Globus pallidus (tissue), 1 donor: ENCODE measurements around the gene ATF7IP2.
"Not testable (repeated sequence)": the region's sequence is repeated elsewhere in the genome, so short reads cannot be mapped to it uniquely, and the experiment has no call there.

Experiments used
- DNase-seq: peaks from one replicate; pipeline ENCODE4 v3.0.0-alpha.2; 2015; ENCODE audit warnings: low spot score

ATF7IP2 gene

GRCh38 chr16:10373556-10373955 lies 12.3 kb upstream of the ATF7IP2 start:
- no peak for DNase-seq

- DNase-seq: no peak
Measured at GRCh38 chr16:10376229-10376628, 9.6 kb upstream of the ATF7IP2 start.

GRCh38 chr16:10383626-10384025 lies 2.2 kb upstream of the ATF7IP2 start:
- no peak for DNase-seq

- no peak for DNase-seq
Measured at GRCh38 chr16:10386517-10387100, 748 bp downstream of the ATF7IP2 start.

- no peak for DNase-seq
Measured at GRCh38 chr16:10387188-10387617, 1.3 kb downstream of the ATF7IP2 start.

GRCh38 chr16:10388988-10389387 lies 3.1 kb downstream of the ATF7IP2 start:
- DNase-seq: no peak

- DNase-seq: no peak
Measured at GRCh38 chr16:10390330-10390729, 4.5 kb downstream of the ATF7IP2 start.

- DNase-seq: no peak
Measured at GRCh38 chr16:10390867-10391266, 5.0 kb downstream of the ATF7IP2 start.

- no peak for DNase-seq
Measured at GRCh38 chr16:10391339-10391738, 5.5 kb downstream of the ATF7IP2 start.

GRCh38 chr16:10402975-10403374 lies 17.1 kb downstream of the ATF7IP2 start:
- DNase-seq: no peak

- no peak for DNase-seq
Measured at GRCh38 chr16:10405386-10405939, 19.6 kb downstream of the ATF7IP2 start.

- no peak for DNase-seq
Measured at GRCh38 chr16:10408824-10409381, 23.0 kb downstream of the ATF7IP2 start.

- DNase-seq: not testable (repeated sequence)
Measured at GRCh38 chr16:10409713-10410112, 23.9 kb downstream of the ATF7IP2 start.

- DNase-seq: no peak
Measured at GRCh38 chr16:10410469-10410868, 24.6 kb downstream of the ATF7IP2 start.

- DNase-seq: no peak
Measured at GRCh38 chr16:10412935-10413601, 27.2 kb downstream of the ATF7IP2 start.

GRCh38 chr16:10418204-10418603 lies 32.3 kb downstream of the ATF7IP2 start:
- DNase-seq: not testable (repeated sequence)

GRCh38 chr16:10419701-10420100 lies 33.8 kb downstream of the ATF7IP2 start:
- no peak for DNase-seq

- no peak for DNase-seq
Measured at GRCh38 chr16:10421596-10421995, 35.7 kb downstream of the ATF7IP2 start.

GRCh38 chr16:10428433-10429168 lies 42.7 kb downstream of the ATF7IP2 start:
- DNase-seq: no peak

GRCh38 chr16:10429299-10429969 lies 43.6 kb downstream of the ATF7IP2 start:
- DNase-seq: not testable (repeated sequence)

- DNase-seq: no peak
Measured at GRCh38 chr16:10441726-10442125, 55.9 kb downstream of the ATF7IP2 start.

- DNase-seq: no peak
Measured at GRCh38 chr16:10447289-10447688, 61.4 kb downstream of the ATF7IP2 start.
